Pons (tissue), 1 donor: ENCODE measurements around the gene TWIST2.

Experiments used
- DNase-seq: peaks from one replicate; pipeline ENCODE4 v3.0.0-alpha.2; 2016; ENCODE audit warnings: low spot score

Gene TWIST2

GRCh38 chr2:238838786-238839327 is 9.0 kb upstream of the TWIST2 start:
- no peak for DNase-seq

- DNase-seq, result no peak
These were observed 8.5 kb upstream of the TWIST2 start for GRCh38 chr2:238839428-238839827.

DNA sequence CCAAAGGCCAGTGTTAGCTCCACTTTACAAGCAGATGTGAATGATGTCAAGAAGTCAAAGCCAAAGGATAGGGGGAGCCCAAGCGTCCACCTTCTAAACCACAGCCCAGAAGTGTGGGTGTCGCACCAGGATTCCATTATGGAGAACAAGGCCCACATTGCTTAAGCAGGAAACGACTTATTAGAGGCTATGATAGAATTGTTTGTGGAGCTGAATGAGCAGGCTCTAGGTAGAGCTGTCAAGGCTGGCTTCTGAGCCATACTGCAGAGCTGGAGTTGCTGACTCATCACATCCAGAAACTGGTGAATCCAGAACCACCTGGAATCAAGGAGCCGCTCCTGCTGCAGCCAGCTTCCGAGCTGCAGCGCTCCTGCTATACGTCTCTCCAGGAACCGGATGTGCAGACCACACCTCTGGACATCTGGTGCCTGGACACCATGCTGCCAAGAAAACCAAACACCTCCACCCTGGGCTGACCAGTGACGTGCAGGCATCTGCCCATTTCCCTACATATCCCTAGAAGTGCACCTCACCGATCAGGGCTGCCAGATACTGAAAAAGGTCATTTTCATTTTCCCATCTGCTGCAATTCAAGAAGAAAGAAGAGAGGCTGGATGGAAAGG is 6.2 kb upstream of the TWIST2 start:
- no peak for DNase-seq

GRCh38 chr2:238843476-238843875 is 4.4 kb upstream of the TWIST2 start:
- DNase-seq, result no peak

- no peak for DNase-seq
These were observed 2.1 kb upstream of the TWIST2 start for GRCh38 chr2:238845583-238846377.

- DNase-seq, result no peak
These were observed 1.6 kb upstream of the TWIST2 start for GRCh38 chr2:238846378-238846627.

GRCh38 chr2:238846628-238847418 is 1.1 kb upstream of the TWIST2 start:
- DNase-seq, result no peak

GRCh38 chr2:238847419-238847801 is 475 bp upstream of the TWIST2 start:
- no peak for DNase-seq

- DNase-seq, result no peak
These were observed 748 bp downstream of the TWIST2 start for GRCh38 chr2:238848691-238848975.

GRCh38 chr2:238848976-238849853 is 1.3 kb downstream of the TWIST2 start:
- DNase-seq, result no peak

GRCh38 chr2:238850091-238850490 is 2.2 kb downstream of the TWIST2 start:
- no peak for DNase-seq

DNA sequence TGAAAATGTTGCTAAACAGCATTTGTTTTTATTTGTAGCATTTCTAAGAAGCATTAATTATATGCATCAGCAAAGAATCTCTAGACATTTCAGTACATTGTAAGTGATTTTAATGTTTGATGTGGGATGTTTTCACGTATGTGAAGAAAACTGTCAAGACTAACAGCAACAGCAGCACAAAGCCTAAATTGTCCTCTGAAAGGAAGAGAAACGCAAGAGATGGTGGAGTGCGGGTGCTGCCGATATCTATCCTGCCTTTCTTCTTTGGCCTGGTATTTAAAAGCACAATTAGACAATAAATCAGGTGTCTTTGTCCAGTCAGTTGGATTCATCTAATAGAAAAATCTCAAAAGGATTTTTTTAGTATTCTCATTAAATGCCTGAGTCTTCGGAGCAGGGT is 3.1 kb downstream of the TWIST2 start:
- DNase-seq, result no peak

- DNase-seq, result no peak
These were observed 3.9 kb downstream of the TWIST2 start for GRCh38 chr2:238851761-238852160.

GRCh38 chr2:238852206-238852869 is 4.5 kb downstream of the TWIST2 start:
- no peak for DNase-seq

GRCh38 chr2:238853218-238853617 is 5.3 kb downstream of the TWIST2 start:
- no peak for DNase-seq

GRCh38 chr2:238853721-238854120 is 5.8 kb downstream of the TWIST2 start:
- DNase-seq, result no peak

DNA sequence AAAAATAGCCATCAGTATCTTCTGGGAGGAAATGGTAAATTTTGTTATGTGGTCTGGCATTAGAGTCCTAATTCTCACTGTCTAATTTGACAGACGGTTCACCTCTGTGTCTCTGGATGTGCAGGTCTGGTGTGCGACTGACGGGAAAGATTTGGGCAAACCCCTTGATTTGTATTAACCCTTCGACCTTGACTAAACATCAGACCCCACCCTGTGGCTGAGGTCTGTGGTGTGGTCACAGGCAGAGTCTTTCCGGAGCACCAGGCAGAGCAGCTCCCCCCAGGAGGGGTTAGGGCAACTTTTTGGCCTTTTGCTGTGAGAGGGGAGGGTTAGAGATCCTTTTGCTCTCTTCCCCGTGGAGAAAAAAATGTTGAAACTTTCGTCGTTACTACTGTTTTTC is 6.4 kb downstream of the TWIST2 start:
- no peak for DNase-seq

GRCh38 chr2:238854699-238855229 is 6.9 kb downstream of the TWIST2 start:
- DNase-seq, result no peak

DNA sequence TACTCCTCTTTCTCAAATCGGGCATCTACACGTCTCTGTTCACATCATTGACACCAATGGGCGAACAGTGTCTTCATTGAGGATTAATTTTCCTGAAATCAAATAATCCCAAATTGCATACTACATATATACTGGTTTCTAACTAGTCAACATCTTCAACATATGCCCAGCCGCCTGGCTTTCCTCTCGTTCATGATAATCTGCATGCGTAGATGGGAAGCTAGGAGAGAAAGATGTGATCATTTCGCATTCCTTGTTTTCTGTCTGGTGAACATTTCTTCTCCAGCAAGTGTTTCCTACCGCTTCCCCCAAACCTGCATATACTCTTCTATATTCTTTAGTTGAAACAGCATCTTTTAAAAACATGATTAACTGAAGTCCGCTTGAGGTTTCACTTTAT is 7.4 kb downstream of the TWIST2 start:
- no peak for DNase-seq

DNA sequence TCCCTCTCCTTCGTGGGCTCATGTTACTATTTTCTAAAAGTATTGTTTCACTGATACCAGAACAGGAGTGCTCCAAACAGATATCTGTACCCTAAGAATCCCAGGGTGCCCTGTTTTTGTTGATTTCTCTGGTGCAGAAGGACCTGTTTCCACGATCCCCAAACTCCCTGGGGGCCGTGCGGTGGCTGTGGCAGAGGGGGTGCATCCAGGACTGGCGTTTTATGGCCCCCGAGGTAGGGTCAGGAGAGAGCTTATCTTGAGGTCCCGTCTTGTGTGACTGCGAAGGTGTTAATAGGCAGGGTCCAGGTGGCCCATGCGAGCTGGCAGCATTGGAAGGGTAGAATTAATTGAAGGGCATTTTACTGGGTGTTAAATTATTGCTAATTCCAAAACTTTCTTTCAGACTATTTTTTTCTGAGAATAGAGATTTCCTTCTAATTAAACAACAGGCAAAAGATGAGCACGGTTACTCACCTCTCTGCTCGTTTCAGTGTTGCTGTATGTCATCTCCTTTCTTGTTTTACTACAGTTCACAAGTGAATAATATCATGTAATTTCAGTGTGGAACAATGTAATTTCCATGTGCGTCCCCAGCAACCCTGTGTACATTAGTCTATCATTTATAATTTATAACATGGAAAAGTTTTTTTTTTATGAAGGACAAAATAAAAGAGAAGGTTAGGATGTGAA is 8.2 kb downstream of the TWIST2 start:
- no peak for DNase-seq
